Measurements from ENCODE around the gene WDFY4.

Gene WDFY4

GRCh38 chr10:48724127-48724526, 39.5 kb downstream of the WDFY4 start:
- no peak for DNase-seq (ENCODE audit: extremely low spot score)
- POLR2A ChIA-PET: no interaction called here
- TF ChIP-seq SP1 (IDR thresholded peaks at IDR 0.05) (no peak), PKNOX1 (IDR thresholded peaks at IDR 0.05) (no peak)
- CTCF ChIA-PET: no interaction called here

- CTCF ChIA-PET: no interaction called here
- TF ChIP-seq ELF4 (IDR thresholded peaks at IDR 0.05) (no peak), FOXA1 (IDR thresholded peaks at IDR 0.05) (no peak), SP1 (IDR thresholded peaks at IDR 0.05) (no peak), ARNT (IDR thresholded peaks at IDR 0.05) (no peak), NFRKB (IDR thresholded peaks at IDR 0.05) (no peak), FOXK2 (IDR thresholded peaks at IDR 0.05) (no peak), HDGF (IDR thresholded peaks at IDR 0.05; ENCODE audit: borderline replicate concordance) (no peak), SUZ12 (IDR thresholded peaks at IDR 0.05) (no peak), FOXM1 (IDR thresholded peaks at IDR 0.05; ENCODE audit: borderline replicate concordance) (no peak), PKNOX1 (IDR thresholded peaks at IDR 0.05) (no peak), CTBP1 (IDR thresholded peaks at IDR 0.05; ENCODE audit: borderline replicate concordance) (no peak), ZNF384 (IDR thresholded peaks at IDR 0.05) (no peak), LEF1 (IDR thresholded peaks at IDR 0.05; ENCODE audit: borderline replicate concordance) (no peak), BHLHE40 (IDR thresholded peaks at IDR 0.05; ENCODE audit: borderline replicate concordance) (no peak), TARDBP (IDR thresholded peaks at IDR 0.05) (no peak), L3MBTL2 (conservative IDR thresholded peaks at IDR 0.05) (no peak)
- no peak for DNase-seq (ENCODE audit: extremely low spot score)
- POLR2A ChIA-PET: no interaction called here
These were observed 41.0 kb downstream of the WDFY4 start for GRCh38 chr10:48725708-48726107.

GRCh38 chr10:48727866-48728265, 43.2 kb downstream of the WDFY4 start:
- ChIA-PET POLR2A (no interaction called here), CTCF (no interaction called here)
- no peak for DNase-seq (ENCODE audit: extremely low spot score)
- TF ChIP-seq HDGF (IDR thresholded peaks at IDR 0.05; ENCODE audit: borderline replicate concordance) (no peak), FOXA1 (IDR thresholded peaks at IDR 0.05) (no peak), ELF4 (IDR thresholded peaks at IDR 0.05) (no peak), ARNT (IDR thresholded peaks at IDR 0.05) (no peak), TARDBP (IDR thresholded peaks at IDR 0.05) (no peak), CTBP1 (IDR thresholded peaks at IDR 0.05; ENCODE audit: borderline replicate concordance) (no peak)

GRCh38 chr10:48729222-48729621, 44.5 kb downstream of the WDFY4 start:
- no peak for DNase-seq (ENCODE audit: extremely low spot score)
- CTCF ChIA-PET: no interaction called here
- POLR2A ChIA-PET: no interaction called here
- TF ChIP-seq CTBP1 (IDR thresholded peaks at IDR 0.05; ENCODE audit: borderline replicate concordance): no peak
- no peak for TF ChIP-seq ZNF384 (IDR thresholded peaks at IDR 0.05)
- TF ChIP-seq TARDBP (IDR thresholded peaks at IDR 0.05): no peak
- TF ChIP-seq ELF4 (IDR thresholded peaks at IDR 0.05): no peak
- TF ChIP-seq FOXM1 (IDR thresholded peaks at IDR 0.05; ENCODE audit: borderline replicate concordance): no peak
- no peak for TF ChIP-seq LEF1 (IDR thresholded peaks at IDR 0.05; ENCODE audit: borderline replicate concordance)
- no peak for TF ChIP-seq FOXA1 (IDR thresholded peaks at IDR 0.05)
- no peak for TF ChIP-seq FOXK2 (IDR thresholded peaks at IDR 0.05)
- TF ChIP-seq L3MBTL2 (conservative IDR thresholded peaks at IDR 0.05): no peak
- no peak for TF ChIP-seq BHLHE40 (IDR thresholded peaks at IDR 0.05; ENCODE audit: borderline replicate concordance)
- no peak for TF ChIP-seq PKNOX1 (IDR thresholded peaks at IDR 0.05)
- TF ChIP-seq HDGF (IDR thresholded peaks at IDR 0.05; ENCODE audit: borderline replicate concordance): no peak
- no peak for TF ChIP-seq ARNT (IDR thresholded peaks at IDR 0.05)
- TF ChIP-seq NFRKB (IDR thresholded peaks at IDR 0.05): no peak
- no peak for TF ChIP-seq SUZ12 (IDR thresholded peaks at IDR 0.05)
- no peak for TF ChIP-seq SP1 (IDR thresholded peaks at IDR 0.05)

- POLR2A ChIA-PET: no interaction called here
- CTCF ChIA-PET: no interaction called here
- TF ChIP-seq TARDBP (IDR thresholded peaks at IDR 0.05) (no peak), BHLHE40 (IDR thresholded peaks at IDR 0.05; ENCODE audit: borderline replicate concordance) (no peak), FOXA1 (IDR thresholded peaks at IDR 0.05) (no peak), ELF4 (IDR thresholded peaks at IDR 0.05) (no peak), CTBP1 (IDR thresholded peaks at IDR 0.05; ENCODE audit: borderline replicate concordance) (no peak), HDGF (IDR thresholded peaks at IDR 0.05; ENCODE audit: borderline replicate concordance) (no peak), LEF1 (IDR thresholded peaks at IDR 0.05; ENCODE audit: borderline replicate concordance) (no peak), FOXK2 (IDR thresholded peaks at IDR 0.05) (no peak), SUZ12 (IDR thresholded peaks at IDR 0.05) (no peak), NFRKB (IDR thresholded peaks at IDR 0.05) (no peak), FOXM1 (IDR thresholded peaks at IDR 0.05; ENCODE audit: borderline replicate concordance) (no peak), PKNOX1 (IDR thresholded peaks at IDR 0.05) (no peak), L3MBTL2 (conservative IDR thresholded peaks at IDR 0.05) (no peak), ZNF384 (IDR thresholded peaks at IDR 0.05) (no peak), SP1 (IDR thresholded peaks at IDR 0.05) (no peak)
- DNase-seq (ENCODE audit: extremely low spot score): no peak
These were observed 45.3 kb downstream of the WDFY4 start for GRCh38 chr10:48729941-48730457.

GRCh38 chr10:48731141-48731540, 46.5 kb downstream of the WDFY4 start:
- CTCF ChIA-PET: no interaction called here
- DNase-seq (ENCODE audit: extremely low spot score): no peak
- POLR2A ChIA-PET: no interaction called here
- TF ChIP-seq L3MBTL2 (conservative IDR thresholded peaks at IDR 0.05): no peak
- no peak for TF ChIP-seq CTBP1 (IDR thresholded peaks at IDR 0.05; ENCODE audit: borderline replicate concordance)
- no peak for TF ChIP-seq ARNT (IDR thresholded peaks at IDR 0.05)
- no peak for TF ChIP-seq HDGF (IDR thresholded peaks at IDR 0.05; ENCODE audit: borderline replicate concordance)
- no peak for TF ChIP-seq TARDBP (IDR thresholded peaks at IDR 0.05)
- no peak for TF ChIP-seq SP1 (IDR thresholded peaks at IDR 0.05)
- TF ChIP-seq FOXK2 (IDR thresholded peaks at IDR 0.05): no peak
- no peak for TF ChIP-seq NFRKB (IDR thresholded peaks at IDR 0.05)
- no peak for TF ChIP-seq LEF1 (IDR thresholded peaks at IDR 0.05; ENCODE audit: borderline replicate concordance)
- no peak for TF ChIP-seq FOXM1 (IDR thresholded peaks at IDR 0.05; ENCODE audit: borderline replicate concordance)
- no peak for TF ChIP-seq ELF4 (IDR thresholded peaks at IDR 0.05)

All from HEK293T (cell line).